Limb (tissue), 2 donors: Measurements from ENCODE around the gene DNAH2.
"Not testable (repeated sequence)": the region's sequence is repeated elsewhere in the genome, so short reads cannot be mapped to it uniquely, and the experiment has no call there.

Experiments used
- DNase-seq, 2 donors: peaks; one replicate each; pipeline ENCODE4 v3.0.0-alpha.2; 2016; ENCODE audit errors: extremely low spot score in 2 of 2

DNAH2 gene

GRCh38 chr17:7775051-7775450, 57.5 kb downstream of the DNAH2 start:
- DNase-seq, result no peak

- DNase-seq, result no peak
Measured at GRCh38 chr17:7777017-7777416, 59.5 kb downstream of the DNAH2 start.

GRCh38 chr17:7780736-7781135, 63.2 kb downstream of the DNAH2 start:
- DNase-seq, result no peak

GRCh38 chr17:7781429-7781828, 63.9 kb downstream of the DNAH2 start:
- DNase-seq, result no peak

GRCh38 chr17:7782240-7782639, 64.7 kb downstream of the DNAH2 start:
- no peak for DNase-seq

DNA sequence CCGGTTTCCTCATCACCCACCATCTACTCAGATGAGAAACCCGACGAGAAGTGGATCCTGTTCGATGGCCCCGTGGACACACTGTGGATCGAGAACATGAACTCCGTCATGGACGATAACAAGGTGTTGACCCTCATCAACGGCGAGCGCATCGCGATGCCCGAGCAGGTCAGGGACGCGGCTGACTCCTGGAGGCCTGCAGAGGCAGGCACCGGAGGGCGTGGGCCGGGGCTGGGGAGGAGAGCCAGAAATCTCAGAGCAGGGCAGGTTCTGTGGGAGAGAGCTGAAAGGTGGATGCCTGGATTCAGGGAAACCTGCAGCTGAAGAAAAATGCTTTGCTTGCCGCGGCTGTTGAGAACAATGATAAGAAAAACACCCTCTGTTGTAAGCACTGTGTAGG, 69.3 kb downstream of the DNAH2 start:
- no peak for DNase-seq

GRCh38 chr17:7789131-7789530, 71.6 kb downstream of the DNAH2 start:
- no peak for DNase-seq

DNA sequence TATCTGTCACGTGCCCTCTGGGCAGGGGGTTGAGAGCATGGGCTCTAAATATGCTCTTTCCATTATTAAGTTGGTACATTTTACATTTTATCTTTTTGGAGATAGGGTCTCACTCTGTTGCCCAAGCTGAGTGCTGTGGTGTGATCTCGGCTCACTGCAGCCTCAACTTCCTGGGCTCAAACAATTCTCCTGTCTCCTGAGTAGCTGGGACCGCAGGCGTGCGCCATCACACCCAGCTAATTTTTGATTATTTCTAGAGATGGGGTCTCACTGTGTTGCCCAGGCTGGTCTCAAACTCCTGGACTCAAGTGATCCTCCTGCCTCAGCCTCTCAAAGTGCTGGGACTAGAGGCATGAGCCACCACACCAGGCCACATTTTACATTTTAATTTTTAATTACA, 72.6 kb downstream of the DNAH2 start:
- no peak for DNase-seq

- DNase-seq, result no peak
Measured at GRCh38 chr17:7792611-7793010, 75.1 kb downstream of the DNAH2 start.

- no peak for DNase-seq
Measured at GRCh38 chr17:7794075-7794663, 76.6 kb downstream of the DNAH2 start.

GRCh38 chr17:7797976-7798375, 80.4 kb downstream of the DNAH2 start:
- no peak for DNase-seq

GRCh38 chr17:7798839-7799238, 81.3 kb downstream of the DNAH2 start:
- no peak for DNase-seq

DNA sequence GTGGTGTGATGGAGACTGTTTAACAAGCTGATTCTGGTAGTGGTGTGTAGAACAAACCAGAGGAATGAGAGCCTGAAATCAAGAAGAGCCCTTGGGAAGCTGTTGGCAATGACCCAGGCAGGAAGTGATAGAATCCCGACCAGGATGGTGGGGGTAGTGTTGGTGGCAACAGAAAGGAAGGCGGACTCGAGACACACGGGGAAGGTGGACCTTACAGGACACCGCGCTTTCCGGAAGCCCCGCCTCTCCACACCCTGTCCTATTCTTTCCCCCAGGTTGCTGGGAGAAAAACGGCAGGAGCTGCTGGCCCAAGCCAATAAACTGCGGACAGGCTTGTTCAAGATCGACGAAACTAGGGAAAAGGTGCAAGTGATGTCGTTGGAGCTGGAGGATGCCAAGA, 86.4 kb downstream of the DNAH2 start:
- DNase-seq, result no peak

- DNase-seq, result no peak
Measured at GRCh38 chr17:7806587-7806986, 89.0 kb downstream of the DNAH2 start.

GRCh38 chr17:7807206-7807605, 89.7 kb downstream of the DNAH2 start:
- no peak for DNase-seq

DNA sequence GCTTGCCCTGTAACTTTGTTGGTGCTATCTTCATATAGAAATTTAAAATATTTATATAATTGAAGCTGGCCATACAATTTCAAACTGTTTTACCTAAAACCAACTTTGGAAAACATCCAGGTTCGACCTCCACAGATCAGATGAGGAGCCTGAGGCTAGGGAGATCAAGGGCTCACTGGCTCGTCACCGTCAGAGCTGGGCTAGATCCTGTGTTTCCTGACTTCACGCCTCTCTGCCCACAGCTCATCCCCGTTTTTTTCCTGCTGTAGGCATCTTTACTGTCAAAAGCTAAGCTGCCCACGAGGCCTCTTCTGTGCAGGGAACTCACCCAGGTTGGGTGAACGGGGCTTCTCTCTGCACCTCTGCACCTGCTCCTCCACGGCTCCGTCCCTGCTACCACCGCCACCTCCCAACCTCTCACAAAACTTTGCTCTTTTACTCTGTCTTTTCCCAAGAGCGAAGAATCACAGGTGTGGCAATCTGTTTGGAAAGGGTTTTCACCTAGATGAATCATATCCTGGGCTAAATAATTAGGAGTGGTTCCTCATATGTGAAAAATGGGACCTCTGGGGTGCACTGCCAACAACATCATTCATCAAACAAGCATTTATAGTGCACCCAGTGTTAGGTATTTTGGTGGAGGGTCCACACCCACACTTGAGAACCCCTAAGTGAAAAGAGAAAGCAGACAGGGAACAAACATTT, 91.7 kb downstream of the DNAH2 start:
- no peak for DNase-seq

DNA sequence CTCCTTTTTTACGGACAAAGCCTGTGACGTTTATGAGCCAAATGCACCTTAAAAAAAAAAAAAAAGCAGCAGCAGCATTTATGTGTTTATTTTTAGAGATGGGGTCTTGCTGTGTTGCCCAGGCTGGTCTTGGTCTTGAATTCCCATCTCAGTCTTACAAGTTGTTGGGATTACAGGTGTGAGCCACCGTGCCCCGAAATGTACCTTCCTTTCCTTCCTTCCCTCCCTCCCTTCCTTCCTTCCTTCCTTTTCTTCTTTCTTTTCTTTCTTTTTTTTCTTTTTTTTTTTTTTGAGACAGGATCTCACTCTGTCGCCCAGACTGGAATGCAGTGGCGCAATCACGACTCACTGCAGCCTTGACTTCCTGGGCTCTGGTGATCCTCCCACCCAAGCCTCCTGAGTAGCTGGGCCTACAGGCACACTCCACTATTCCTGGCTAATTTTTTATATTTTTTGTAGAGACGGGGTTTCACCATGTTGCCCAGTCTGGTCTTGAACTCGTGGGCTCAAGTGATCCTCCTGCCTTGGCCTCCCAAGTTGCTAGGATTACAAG, 92.3 kb downstream of the DNAH2 start:
- DNase-seq, result not testable (repeated sequence)

DNA sequence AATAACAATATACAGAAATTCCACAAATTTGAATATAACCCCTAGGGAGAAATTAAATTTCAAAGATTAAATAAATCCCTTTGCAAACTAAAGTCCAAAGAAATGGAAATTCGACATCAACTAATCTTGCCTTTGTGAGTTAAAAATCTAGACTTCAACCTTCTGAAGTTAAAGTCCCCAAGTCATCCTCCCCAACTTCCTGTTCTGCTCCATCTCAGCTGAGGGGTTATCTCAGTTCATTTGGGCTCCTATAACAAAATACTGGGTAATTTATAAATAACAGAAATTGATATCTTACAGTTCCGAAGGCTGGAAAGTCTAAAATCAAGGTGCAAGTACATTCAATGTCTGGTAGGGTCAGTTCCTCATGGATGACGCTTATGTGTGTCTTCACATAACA, 93.7 kb downstream of the DNAH2 start:
- DNase-seq, result no peak

DNA sequence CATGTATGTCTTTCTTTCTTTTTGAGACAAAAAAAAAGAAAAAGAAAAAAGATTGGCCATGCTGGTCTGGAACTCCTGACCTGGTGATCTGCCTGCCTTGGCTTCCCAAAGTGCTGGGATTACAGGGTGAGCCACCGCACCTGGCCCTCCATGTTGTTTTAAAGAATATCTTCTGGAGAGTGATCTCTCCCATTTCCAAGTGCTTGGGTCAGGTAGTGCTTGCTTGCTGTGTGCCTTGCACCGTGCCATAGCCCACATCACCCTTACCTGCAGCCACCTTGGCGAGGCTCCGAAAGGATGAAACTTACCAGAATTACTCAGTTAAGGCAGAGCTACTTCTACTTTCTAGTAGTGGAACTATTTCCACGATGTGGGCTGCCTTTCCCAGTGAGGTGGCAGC, 97.4 kb downstream of the DNAH2 start:
- no peak for DNase-seq

GRCh38 chr17:7816926-7817642, 99.5 kb downstream of the DNAH2 start:
- DNase-seq, result no peak

GRCh38 chr17:7817643-7817964, 100.1 kb downstream of the DNAH2 start:
- DNase-seq, result no peak

- DNase-seq, result no peak
Measured at GRCh38 chr17:7818026-7818425, 100.5 kb downstream of the DNAH2 start.
